SK-N-SH treated with all-trans-retinoic acid at 6 μM for 48 hours (cell line): ENCODE data around the gene FBH1.

Source experiments
- PATZ1 ChIP-seq: fragments of 250-450 bp; sonication (Bioruptor Pico); IDR thresholded peaks from 2 replicates; pipeline ENCODE4 v1.8.0; 2020; ENCODE audit warnings: mild to moderate bottlenecking, moderate library complexity, borderline replicate concordance
- RARB ChIP-seq: fragments of 250-450 bp; sonication (Bioruptor Pico); IDR thresholded peaks from 2 replicates; pipeline ENCODE4 v1.8.0; 2021; ENCODE audit warnings: mild to moderate bottlenecking, moderate library complexity

- TF ChIP-seq PATZ1 (CRISPR knock-in tag) (no peak), RARB (CRISPR knock-in tag) (no peak)
Measured at GRCh38 chr10:5951721-5952407, 61.8 kb downstream of the FBH1 start.
